Stimulated activated CD4-positive, alpha-beta T cell treated with anti-CD3 and anti-CD28 coated beads, TNF-alpha, amount 100 ng/mL, for 48 hours (primary cell): ENCODE data around the gene RAI1.

Experiments
- DNase-seq, 3 donors: peaks; one replicate each; pipeline ENCODE4 v3.0.0-alpha.2; 2020; ENCODE audit warnings: low read depth in 3 of 3

RAI1 gene

DNA sequence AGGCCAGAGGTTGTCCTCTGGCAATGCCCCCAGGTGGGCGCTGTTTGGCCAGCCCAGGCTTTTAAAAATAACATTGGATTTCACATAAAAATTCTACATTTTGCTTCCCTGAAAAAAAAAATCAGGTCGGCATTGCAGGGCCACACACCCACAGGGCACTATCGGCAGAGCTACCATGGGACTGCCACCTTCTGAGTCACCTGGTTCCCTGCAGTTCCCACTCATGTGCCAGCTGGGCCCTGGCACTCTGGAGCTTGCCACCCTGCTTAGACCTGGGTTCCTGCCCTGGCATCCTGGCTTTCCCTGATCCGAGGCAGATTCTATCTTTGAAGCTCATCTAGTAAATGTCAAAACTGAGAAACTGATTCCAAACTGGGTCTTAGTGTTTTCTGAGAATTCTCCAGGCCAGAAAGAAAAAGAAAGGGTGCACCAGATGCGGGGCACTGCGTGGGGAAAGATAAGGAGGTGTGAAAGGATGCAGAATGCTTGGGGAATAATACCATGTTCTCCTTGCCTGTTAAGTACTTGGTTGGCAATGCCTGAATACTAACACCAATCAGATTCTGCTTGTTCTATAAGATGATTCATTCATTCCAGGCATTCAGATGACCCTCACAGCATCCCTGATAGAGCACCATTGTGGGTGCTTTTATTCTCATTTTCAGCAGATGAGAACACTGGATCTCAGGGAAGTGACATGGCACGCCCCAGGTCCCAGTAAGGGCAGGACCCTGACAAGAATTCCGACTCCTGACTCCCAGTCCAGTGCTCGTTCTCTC lies 51.8 kb downstream of the RAI1 start:
- DNase-seq: no peak

GRCh38 chr17:17736205-17737183 lies 55.2 kb downstream of the RAI1 start:
- DNase-seq: no peak

DNA sequence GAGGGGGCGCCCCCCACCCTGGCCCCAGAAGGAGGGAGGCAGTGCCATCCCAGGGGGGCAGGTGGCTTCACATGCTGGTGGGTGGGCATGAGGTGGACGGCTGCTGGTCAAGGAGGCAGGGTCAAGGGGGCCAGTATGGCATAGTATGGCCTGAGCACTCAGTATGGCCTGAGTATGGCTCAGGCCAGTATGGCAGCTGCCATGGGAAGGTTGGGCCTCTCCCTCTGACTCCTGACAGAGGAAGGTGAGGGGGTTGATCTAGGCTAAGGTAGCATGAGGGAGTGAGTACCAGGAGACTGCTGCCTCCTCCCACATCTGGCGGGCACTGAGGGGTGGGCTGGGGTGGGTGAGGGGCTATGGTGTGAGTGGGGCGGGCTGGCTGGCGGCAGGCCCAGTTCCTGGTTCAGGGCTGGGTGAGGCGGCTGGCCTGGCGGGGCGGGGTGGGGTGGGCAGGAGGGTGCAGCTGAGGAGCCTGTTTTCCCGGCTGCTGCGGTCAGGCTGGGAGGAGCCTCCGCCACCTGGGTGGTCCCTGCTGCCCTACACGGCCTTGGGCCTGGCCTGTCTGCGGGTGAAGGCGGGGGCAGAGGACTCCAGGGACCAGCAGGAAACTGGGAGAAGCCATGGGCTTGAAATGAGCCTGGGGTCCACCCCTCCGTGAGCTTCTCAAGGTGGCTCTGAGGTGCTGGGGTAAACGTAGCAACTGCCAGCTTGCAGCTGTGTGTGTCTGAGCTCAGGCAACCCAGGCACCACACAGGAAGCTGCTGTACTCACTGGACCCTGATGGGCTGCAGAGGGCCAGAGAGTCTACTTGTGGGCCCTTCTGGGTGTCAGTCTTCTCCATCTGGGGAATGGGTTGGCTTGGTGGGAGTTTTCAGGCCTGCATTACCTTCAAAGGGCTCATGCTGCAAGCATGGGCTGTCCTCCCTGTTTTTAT lies 57.0 kb downstream of the RAI1 start:
- DNase-seq: no peak

DNA sequence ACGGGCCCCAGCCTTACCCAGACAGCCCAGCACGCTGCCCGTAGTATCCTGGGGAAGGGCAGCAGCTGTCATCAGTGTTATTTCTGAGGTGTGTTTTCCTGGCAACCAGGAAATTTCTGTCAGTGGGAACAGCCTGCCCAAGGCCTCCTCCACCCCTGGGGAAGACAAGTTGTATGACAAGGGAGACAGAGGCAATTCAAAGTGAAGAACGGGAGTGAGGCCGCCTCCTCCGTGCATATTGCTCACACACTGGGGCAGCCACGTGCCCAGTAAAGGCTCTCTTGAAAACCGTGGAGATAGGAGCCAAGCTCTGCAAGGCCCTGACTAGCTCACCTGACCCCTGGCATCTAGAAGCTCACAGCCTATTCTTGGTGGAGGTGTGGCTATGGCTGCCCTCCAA lies 57.6 kb downstream of the RAI1 start:
- DNase-seq: no peak

DNA sequence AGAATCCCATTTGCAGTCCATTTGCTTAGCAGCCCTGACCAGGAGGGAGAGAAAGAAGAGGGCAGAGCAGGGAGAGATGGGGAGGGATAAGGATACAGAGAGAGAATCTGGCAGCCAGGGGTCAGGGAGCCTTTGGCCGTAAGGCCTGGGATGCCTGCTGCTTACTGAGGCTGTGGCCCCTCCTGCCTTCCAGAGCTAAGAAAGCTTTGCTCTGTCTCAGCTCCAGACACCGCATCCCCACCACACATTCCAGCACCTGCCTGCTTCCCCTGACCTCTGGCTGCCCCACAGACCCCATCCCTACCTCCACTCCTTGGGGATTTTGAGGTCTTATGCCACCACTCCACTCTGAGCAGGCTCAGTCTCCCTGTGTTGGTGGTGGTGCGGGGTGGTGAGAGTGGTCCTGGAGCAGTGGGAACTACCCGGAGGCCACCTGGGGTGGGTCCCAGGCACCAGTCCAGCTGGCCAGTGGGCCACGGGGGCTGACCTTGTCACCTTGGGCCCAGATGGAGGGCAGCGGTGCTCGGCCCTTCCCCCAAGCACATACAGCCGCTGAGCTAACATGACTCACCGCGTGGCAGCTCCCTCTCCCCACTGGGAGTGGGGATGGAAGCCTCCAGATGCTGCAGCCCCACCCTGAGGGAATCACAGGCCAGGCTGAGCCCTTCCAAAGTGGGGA lies 58.3 kb downstream of the RAI1 start:
- DNase-seq: no peak

DNA sequence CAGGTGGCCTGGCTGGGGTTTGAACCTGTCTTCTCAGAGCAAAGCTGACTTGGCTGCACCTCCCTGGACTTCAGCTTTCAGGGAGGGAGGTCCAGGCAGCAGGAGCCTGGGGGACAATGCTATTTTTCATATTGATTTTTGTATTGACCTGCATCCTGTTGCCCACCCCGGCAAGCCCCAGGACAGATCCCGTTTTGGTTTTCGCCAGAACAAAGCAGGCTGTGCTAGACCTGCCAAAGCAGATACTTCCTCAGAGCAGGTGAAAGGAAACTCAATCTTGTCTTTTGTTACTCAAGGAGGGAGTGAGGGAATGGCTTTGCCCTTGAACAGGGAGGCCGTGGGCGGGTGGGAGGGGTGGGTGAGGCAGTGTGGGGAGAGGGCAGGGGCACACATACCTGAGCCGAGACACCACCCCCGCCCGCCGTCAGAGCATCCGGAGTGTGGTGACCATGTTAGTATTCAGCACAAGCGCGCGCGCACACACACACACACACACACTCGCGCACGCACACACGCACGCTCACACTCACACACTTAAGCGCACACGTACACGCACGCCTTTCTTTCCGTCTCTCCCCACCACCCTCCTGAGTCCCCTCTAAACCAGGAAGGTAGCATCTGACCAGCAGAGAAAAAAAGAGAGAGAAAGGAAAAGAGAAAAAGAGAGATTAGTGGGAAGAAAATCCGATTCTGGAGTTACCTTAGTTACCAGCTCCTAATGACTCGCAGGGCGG lies 59.5 kb downstream of the RAI1 start:
- DNase-seq: no peak

DNA sequence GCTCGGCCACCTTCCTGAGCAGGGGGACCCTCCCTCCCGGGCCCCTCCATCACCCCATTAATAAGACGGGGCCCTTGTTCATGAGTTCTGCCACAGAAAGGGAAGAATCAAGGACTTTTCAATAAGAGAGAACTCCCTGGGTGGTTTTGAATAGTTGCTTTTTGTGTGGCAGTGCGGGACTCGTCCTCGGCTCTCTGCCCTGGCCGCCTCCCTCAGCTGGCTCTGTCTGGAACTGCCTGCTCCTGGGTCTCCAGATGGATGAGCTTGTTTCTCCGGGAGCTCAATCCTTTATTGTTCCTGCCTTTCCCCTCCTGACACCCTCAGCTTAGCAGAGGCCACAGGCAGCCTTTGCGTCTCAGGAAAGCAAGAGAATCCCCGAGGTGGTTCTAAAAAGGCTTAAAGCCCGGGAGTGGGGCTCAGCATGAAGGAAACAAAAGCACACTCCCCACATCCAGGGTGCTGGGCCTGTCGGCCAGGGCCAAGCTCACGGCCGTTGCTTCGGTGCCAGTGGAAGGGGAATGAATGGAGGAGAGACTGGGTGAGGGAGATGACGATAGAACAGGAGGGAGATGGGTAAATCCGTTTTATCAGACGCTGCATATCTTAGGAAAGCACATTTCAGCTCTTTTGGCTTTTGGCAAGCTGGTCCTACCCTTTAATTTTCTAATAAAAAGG lies 60.2 kb downstream of the RAI1 start:
- DNase-seq: no peak

GRCh38 chr17:17742133-17742621 lies 60.9 kb downstream of the RAI1 start:
- DNase-seq: no peak

DNA sequence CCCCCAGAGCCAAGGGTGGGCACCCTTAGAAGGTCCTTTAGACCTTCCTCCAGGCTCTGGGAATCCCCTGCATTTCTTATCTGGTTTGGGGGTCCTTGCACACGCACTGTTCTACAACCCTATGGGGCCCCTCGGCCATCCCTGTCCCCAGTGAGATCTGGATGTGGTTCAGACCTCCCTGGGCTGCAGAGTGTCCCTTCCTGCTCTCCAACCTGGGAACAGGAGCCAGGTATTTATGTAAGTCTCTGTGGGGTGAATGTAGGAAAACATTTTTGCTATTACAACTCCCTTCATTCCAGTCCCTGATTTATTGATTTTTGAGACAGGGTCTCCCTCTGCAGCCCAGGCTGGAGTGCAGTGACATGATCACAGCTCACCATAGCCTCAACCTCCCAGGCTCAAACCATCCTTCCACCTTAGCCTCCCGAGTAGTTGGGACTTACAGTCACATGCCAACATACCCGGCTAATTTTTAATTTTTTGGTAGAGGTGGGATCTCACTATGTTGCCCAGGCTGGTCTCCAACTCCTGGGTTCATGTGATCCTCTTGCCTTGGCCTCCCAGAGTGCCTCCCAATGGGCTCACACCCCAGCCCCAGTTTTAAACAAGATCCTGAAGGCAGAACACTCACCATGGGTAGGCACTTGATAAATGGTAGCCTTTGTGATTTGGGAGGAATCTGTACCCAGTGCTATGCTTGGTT lies 61.6 kb downstream of the RAI1 start:
- no peak for DNase-seq

DNA sequence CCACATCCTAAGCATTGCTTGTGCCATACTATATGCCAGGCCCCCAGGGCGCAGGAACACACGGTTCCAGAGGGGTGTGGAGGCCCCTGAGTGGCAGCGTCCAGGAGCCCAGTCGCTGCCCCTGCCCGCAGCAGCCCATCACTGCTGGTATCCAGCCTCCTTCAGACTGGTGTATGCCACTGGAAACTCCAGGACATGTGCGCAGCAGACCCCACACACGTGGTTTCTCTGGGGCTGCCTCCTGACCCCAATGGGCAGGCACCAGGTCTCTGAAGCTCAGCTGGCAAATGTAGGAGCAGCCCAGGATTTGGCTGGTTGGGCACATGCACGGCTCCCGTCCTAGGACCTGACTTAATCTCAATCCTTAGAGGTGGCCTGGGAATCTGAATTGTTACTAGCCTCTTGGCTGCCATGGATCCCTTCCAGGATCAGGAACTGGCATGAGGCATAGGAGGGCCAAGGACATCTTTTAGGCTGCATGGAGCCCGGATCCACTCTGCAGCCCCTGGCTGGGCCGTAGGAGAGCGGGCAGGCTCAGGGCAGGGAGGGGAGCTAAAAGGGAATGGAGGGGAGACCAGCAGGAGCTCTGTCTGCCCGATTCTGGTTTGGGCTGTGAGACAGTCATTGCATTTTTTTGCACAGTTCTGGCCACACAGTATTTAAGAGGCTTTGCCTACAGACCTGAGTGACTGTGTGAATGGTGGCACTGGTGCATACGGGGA lies 62.3 kb downstream of the RAI1 start:
- no peak for DNase-seq

DNA sequence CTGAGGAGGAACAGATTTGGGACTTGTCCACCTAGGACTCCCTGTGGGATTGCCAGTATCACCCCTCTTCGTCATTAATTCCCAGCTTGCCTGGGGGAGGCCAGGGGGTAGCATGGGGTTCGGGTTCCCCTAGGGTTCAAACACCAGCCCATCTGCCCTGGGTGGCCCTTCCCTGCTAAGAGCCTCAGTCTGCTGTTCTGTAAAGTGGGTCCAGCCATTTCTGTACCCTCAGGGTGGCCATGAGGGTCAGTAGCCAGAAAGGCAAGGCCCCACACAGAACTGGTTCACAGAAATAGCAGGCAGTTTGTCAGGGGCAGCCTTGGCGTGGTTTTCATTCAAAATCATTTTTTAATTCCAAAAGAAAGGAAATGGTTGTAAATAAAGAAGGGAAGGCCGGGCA lies 62.9 kb downstream of the RAI1 start:
- DNase-seq: no peak

DNA sequence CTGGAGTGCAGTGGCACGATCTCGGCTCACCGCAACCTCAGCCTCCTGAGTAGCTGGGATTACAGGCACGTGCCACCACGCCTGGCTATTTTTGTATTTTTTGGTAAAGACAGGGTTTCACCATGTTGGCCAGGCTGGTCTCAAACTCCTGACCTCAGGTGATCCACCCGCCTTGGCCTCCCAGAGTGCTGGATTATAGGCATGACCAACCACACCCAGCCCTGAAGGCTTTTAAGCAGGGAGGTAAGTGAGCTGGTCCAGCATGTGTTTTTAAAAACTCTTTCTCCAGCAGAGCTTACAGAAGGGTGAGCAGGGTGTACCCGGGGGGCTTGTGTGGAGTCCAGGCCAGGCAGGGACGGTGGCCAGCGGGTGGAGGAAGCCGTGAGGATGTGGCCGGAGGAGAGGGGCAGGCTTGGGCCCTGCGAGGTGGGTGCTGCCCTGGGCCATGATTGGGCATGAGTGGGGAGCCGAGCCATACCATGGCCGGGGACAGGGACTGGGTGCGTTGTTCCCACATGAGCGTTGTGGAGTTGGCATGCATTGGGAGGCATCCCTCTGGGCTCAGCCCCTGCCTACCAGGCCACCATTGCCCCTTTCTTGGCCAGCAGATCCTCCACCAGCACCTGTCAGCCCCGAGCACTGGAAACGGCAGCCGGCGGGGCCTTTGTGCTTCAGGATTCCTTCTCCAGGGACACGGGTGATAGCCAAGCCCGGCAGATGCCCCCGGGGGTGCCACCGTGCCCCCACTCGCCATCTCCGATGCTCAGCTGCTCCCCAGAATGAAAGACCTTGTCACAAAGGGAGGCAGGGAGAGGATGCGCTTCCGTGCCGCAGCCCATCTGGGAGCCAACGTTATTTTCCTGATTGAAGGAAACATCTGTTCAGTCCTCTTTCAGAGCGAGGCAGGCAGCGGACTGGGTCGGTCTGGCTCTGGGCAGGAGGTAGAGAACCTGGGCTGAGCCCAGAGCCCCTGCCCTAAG lies 64.5 kb downstream of the RAI1 start:
- DNase-seq: no peak

GRCh38 chr17:17748179-17748578 lies 66.9 kb downstream of the RAI1 start:
- DNase-seq: no peak

DNA sequence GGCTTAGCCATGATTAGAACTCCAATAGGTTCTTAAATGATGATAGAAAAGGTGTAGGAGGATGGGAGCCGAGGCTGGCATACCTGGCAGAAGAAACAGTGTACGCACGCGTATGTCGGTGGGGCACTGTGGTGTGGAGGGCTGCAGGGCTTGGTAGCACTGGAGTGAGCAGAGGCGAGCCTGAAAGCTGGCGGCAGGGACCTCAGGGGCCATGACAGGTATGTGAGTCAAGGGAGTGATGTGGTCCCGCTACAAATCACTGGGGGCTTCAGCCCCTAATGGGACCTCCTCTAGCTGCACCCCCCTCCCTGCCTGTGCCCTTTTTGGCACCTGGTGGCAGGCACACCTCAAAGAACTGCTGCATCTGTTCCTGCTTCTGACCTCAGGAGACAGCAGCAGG lies 67.3 kb downstream of the RAI1 start:
- no peak for DNase-seq

GRCh38 chr17:17749025-17749772 lies 67.9 kb downstream of the RAI1 start:
- DNase-seq: no peak

DNA sequence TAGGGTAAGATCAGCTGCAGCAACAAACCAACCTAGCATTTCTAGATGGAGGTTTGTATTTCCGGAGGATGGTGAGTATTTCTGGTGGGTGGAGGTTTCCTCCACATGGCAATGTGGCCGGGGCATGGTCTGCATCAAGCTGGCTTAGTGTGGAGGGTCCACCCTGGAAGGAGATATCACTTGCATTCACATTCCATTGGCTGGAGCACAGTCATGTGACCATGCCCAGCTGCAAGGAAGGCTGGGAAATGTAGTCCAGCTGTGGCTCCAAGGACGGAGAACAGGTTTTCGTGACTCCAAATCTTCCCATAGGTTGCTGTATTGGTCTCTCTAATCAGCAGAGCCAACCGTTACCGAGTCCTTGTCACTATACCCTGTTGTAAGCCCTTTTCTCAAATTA lies 68.7 kb downstream of the RAI1 start:
- peak in 1 of 3 donors; percentile 46 for DNase-seq
